Duodenal mucosa (tissue), 2 donors: Measurements from ENCODE around the gene ANKRD44.

Experiments used
- H3K27ac ChIP-seq: one replicate; pipeline ENCODE4 v1.7.0; 2013; ENCODE audit warnings: low read depth, low read length
- H3K27me3 ChIP-seq, 2 donors: one replicate each; pipeline ENCODE4 v1.7.0; 2013; ENCODE audit warnings: low read length in 2 of 2, control low read depth in 1 of 2; ENCODE audit not compliant: insufficient read depth in 2 of 2, control insufficient read depth in 1 of 2
- H3K36me3 ChIP-seq, 2 donors: one replicate each; pipeline ENCODE4 v1.7.0; 2013; ENCODE audit warnings: low read length in 2 of 2, control low read depth in 1 of 2; ENCODE audit not compliant: insufficient read depth in 2 of 2, control insufficient read depth in 1 of 2
- H3K4me1 ChIP-seq, 2 donors: one replicate each; pipeline ENCODE4 v1.7.0; 2013; ENCODE audit warnings: low read length in 2 of 2, control low read depth in 1 of 2; ENCODE audit not compliant: insufficient read depth in 2 of 2, control insufficient read depth in 1 of 2
- H3K4me3 ChIP-seq, 2 donors: one replicate each; pipeline ENCODE4 v1.7.0; 2013; ENCODE audit warnings: low read length in 2 of 2, low read depth in 1 of 2
- H3K9ac ChIP-seq, 2 donors: one replicate each; pipeline ENCODE4 v1.7.0; 2013; ENCODE audit warnings: low read length in 2 of 2, low read depth in 1 of 2
- H3K9me3 ChIP-seq, 2 donors: one replicate each; pipeline ENCODE4 v1.7.0; 2013; ENCODE audit warnings: low read length in 2 of 2, control low read depth in 1 of 2; ENCODE audit not compliant: control insufficient read depth in 1 of 2

ANKRD44 gene

DNA sequence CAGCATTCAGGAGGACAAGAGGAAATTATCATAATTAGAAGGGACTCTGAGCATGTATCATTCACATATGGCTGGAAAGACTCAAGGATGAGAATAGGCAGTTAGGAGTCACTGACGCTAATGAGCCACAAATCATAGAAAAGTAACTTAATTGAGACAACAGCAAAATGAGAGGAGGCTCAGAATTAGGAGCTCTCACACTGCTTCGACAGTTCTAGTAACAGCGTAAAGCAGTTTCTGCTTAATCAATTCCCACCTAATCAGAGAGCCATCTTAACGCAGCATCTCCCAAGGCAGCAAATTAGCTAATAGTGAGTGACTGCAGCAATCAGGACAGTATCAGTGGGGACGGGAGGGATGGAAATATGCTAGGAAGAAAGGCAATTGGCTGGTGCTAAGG is 32.8 kb downstream of the ANKRD44 start:
- no peaks in the 10 kb centered on the region for H3K27me3 ChIP-seq
- H3K36me3 ChIP-seq: no peaks in the 10 kb centered on the region
- H3K27ac ChIP-seq: no peak overlapping the region
- H3K9me3 ChIP-seq: no peaks in the 10 kb centered on the region
- H3K4me3 ChIP-seq: no peak overlapping the region
- peaks cover 5 to 6% of the 10 kb centered on the region in 2 donors for H3K4me1 ChIP-seq
- H3K9ac ChIP-seq: no peak overlapping the region

DNA sequence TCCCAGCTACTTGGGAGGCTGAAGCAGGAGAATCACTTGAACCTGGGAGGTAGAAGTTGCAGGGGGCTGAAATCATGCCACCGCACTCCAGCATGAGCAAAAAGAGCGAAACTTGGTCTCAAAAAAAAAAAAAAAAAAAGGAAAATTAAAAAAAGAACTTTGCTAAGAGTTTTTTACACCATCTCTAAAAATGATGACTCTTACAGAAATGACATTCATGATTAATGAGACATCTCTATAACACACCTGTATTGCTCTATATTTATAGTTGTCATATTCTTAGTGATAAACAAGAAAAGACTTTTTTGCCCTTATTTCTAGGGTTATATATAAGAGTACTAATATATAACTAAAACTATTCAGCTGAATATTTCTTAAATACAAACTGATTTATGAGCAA is 34.4 kb downstream of the ANKRD44 start:
- Histone ChIP-seq H3K27ac (no peak overlapping the region), H3K36me3 (no peaks in the 10 kb centered on the region), H3K9ac (no peak overlapping the region), H3K4me1 (peaks cover 4 to 5% of the 10 kb centered on the region in 2 donors), H3K9me3 (no peaks in the 10 kb centered on the region), H3K4me3 (no peak overlapping the region), H3K27me3 (no peaks in the 10 kb centered on the region)

DNA sequence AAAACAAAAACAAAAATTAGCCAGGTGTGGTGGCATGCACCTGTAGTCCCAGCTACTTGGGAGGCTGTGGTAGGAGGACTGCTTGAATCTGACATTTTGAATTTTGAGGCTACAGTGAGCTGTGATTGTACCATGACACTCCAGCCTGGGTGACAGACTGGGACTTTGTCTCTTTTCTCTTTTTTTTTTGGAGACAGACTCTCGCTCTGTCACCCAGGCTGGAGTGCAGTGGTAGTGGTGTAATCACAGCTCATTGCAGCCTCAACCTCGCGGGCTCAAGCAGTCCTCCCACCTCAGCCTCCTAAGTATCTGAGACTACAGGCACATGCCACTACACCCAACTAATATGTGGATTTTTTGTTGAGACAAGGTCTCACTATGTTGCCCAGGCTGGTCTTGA is 35.6 kb downstream of the ANKRD44 start:
- Histone ChIP-seq H3K4me3 (no peak overlapping the region), H3K27ac (no peak overlapping the region), H3K9ac (no peak overlapping the region), H3K9me3 (no peaks in the 10 kb centered on the region), H3K36me3 (no peaks in the 10 kb centered on the region), H3K4me1 (peaks cover 6 to 10% of the 10 kb centered on the region in 2 donors), H3K27me3 (no peaks in the 10 kb centered on the region)

DNA sequence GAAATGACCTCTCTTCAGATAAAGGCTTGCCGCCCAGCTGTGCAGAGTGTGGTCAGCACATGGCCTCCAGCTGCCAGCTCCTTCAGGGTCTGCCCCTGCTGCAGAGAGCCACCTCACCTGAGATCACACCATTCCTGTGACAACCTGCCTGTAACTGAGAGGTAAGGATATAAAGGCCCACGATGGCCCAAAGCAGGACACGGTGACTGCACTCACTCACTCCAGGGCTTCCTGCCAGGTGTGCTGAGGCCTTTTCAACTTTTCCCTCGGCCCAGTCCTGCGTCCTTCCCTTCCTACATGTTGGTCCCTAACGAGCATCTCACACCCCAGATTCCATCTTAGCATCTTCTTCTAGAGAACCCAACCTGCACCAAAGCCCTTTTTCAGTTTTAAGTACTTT is 36.2 kb downstream of the ANKRD44 start:
- Histone ChIP-seq H3K4me1 (peaks cover 10 to 11% of the 10 kb centered on the region in 2 donors), H3K9ac (no peak overlapping the region), H3K36me3 (no peaks in the 10 kb centered on the region), H3K27me3 (no peaks in the 10 kb centered on the region), H3K9me3 (no peaks in the 10 kb centered on the region), H3K27ac (no peak overlapping the region), H3K4me3 (no peak overlapping the region)

DNA sequence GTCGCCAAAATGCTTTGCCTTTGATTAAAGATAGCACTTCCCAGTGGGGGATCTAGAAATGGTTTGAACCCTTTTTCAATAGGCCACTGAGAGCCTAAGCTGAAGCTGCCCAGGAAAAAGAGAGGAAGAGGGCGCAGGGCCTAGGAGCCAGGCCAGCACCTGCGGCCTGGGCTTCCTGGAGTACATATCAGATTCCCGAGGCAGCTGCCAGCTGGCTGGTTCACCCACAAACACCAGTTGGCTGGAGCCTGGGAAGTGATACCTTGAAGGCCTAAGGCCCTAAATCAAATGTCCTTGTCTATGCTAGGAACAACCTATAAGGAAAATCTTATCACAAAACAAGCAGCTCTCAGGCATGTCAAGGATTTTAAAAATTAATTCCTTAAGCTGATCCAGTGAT is 37.1 kb downstream of the ANKRD44 start:
- Histone ChIP-seq H3K4me1 (peaks cover 10 to 11% of the 10 kb centered on the region in 2 donors), H3K27me3 (no peaks in the 10 kb centered on the region), H3K4me3 (no peak overlapping the region), H3K9ac (no peak overlapping the region), H3K9me3 (no peaks in the 10 kb centered on the region), H3K36me3 (no peaks in the 10 kb centered on the region), H3K27ac (no peak overlapping the region)

DNA sequence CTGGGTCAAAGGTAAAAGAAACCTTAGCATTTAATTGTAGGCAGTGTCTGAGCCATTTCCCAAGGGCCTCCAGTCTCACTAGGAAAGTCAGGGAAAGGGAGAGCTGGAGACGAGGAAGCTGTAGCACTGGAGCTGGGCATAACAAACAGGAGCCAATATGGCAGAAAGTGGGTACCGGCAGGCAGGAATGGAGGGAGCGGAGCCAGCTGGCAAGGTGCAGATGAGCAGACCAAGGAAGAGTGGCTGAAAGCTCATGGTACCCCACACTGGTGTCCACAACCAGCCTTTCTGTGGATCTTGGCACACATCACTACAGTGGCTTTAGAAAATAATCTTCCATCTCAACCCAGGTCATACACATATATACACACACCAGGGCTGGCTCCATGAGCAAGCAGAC is 40.0 kb downstream of the ANKRD44 start:
- H3K4me3 ChIP-seq: no peak overlapping the region
- no peaks in the 10 kb centered on the region for H3K27me3 ChIP-seq
- H3K36me3 ChIP-seq: no peaks in the 10 kb centered on the region
- no peak overlapping the region for H3K27ac ChIP-seq
- peaks cover 14 to 19% of the 10 kb centered on the region in 2 donors for H3K4me1 ChIP-seq
- no peaks in the 10 kb centered on the region for H3K9me3 ChIP-seq
- H3K9ac ChIP-seq: no peak overlapping the region

DNA sequence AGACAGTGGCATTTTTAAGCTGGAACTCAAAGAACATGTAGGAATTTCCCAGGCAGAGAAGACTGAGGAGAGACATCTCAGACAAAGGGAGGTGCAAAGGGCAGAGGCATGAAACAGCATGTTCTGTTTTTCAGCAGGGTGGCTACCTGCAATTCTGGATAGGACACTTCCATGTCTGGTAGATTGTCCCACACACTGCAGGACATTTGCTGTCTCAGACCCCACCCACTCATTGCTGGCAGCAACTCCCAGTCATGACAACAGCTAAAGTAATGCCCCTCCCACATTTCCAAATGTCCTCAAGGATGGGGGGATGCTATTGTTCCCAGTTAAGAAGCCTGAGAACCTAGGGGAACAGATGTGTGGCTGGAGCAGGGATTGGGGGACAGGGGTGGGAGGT is 40.8 kb downstream of the ANKRD44 start:
- H3K9me3 ChIP-seq: no peaks in the 10 kb centered on the region
- H3K27me3 ChIP-seq: no peaks in the 10 kb centered on the region
- H3K36me3 ChIP-seq: no peaks in the 10 kb centered on the region
- H3K4me3 ChIP-seq: no peak overlapping the region
- peaks cover 14 to 20% of the 10 kb centered on the region in 2 donors for H3K4me1 ChIP-seq
- no peak overlapping the region for H3K27ac ChIP-seq
- no peak overlapping the region for H3K9ac ChIP-seq

DNA sequence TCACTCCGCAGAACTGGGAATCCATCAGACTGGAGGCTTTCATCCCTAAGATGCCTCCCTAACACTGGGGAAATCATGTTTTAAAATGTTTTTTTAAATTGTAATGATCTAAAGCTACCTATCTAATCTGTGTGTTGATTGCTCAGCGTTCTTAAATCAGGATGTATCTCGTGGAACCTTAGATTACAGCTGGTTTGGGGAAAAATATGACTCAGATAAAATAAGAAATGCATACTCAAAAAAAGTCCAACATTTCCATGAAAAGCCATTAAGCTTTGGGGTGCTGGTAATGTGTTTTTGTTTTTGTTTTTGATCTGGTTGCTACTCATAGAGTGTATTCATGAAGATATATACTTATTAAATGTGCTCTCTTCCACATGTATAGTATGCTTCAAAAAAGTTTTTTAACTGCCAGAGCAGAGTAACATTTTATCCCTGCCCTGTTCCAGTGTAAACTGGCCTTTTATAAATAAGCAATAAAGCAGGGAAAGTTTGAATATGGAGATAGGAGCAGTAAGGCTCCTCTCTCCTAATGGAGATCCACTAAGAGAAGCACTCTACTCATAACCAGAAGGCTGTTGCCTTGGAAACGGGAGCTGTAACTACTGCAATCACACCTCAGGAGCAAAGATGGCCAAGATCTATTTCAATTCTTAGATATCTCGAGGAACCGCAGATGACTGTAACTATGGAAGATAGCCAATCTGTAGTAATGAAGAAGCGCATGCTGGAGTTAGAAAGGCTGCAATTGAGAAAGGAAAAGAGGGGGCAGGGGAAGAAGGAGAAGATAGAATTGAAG is 41.6 kb downstream of the ANKRD44 start:
- Histone ChIP-seq H3K27me3 (no peaks in the 10 kb centered on the region), H3K36me3 (no peaks in the 10 kb centered on the region), H3K9ac (no peak overlapping the region), H3K27ac (no peak overlapping the region), H3K9me3 (no peaks in the 10 kb centered on the region), H3K4me3 (no peak overlapping the region), H3K4me1 (peaks cover 14 to 25% of the 10 kb centered on the region in 2 donors)

DNA sequence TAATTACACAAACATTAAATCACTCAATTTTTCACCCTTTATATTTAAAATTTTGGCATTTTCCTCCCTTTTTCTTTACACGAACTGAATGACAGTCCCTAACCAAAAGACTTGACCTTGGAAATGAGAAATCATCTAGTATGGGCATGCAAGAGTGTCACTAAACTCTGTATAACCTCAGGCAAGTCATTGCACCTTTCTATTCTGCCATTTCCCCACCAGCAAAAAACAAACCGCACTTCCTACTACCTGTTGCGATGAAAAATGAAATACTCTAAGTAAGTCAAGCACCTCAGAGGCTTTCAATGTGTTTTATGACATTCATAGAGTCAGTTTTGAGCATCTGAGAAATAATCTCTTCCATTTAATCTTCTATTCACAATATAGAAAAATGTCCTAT is 44.1 kb downstream of the ANKRD44 start:
- no peaks in the 10 kb centered on the region for H3K27me3 ChIP-seq
- H3K36me3 ChIP-seq: no peaks in the 10 kb centered on the region
- no peak overlapping the region for H3K9ac ChIP-seq
- no peak overlapping the region for H3K4me3 ChIP-seq
- no peak overlapping the region for H3K27ac ChIP-seq
- no peaks in the 10 kb centered on the region for H3K9me3 ChIP-seq
- peaks cover 14 to 20% of the 10 kb centered on the region in 2 donors for H3K4me1 ChIP-seq

DNA sequence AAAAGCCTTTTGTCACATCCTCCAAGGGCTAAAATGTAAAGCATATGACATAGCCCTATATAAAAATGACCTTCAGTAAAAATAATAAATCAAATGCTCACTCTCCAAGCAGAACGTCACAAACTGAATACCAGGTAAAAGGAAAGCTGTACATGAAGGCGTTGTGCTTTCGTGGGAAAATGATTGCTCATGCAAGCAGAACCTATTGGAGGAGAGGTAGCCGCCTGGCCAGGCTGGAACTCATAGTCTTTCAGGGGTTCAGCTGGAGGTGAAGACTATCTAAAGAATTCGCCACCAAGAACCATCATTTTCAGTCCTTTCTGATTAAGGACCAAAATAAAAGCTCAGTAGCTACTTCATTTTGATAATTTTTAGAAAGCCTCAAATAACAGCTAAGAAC is 44.7 kb downstream of the ANKRD44 start:
- Histone ChIP-seq H3K9me3 (no peaks in the 10 kb centered on the region), H3K36me3 (no peaks in the 10 kb centered on the region), H3K27me3 (no peaks in the 10 kb centered on the region), H3K27ac (no peak overlapping the region), H3K9ac (no peak overlapping the region), H3K4me3 (no peak overlapping the region), H3K4me1 (peaks cover 14 to 20% of the 10 kb centered on the region in 2 donors)
